Forelimb muscle (tissue), 1 donor: ENCODE results near the gene CRYGA. TPM values are rescaled to one million over a fixed set of nuclear protein-coding genes. Genes with fewer than 3 reads are reported as not detected.

Experiments
- DNase-seq: peaks from one replicate; pipeline ENCODE4 v3.0.0-alpha.2; 2013; ENCODE audit warnings: low read depth
- polyA plus RNA-seq: library from polyadenylated mRNA; unstranded; fragments of 120-200 nt; gene quantifications from one replicate; pipeline ENCODE4 v1.2.1, GENCODE V29; 2013; ENCODE audit not compliant: insufficient read length

The CRYGA gene
- polyA plus RNA-seq, result not detected

- no peak for DNase-seq
These were observed at the start of gene CRYGA for GRCh38 chr2:208163489-208163888. CRYGA (minus strand) TSS chr2:208163589; CDS start chr2:208163556, 33 bp downstream.

DNA sequence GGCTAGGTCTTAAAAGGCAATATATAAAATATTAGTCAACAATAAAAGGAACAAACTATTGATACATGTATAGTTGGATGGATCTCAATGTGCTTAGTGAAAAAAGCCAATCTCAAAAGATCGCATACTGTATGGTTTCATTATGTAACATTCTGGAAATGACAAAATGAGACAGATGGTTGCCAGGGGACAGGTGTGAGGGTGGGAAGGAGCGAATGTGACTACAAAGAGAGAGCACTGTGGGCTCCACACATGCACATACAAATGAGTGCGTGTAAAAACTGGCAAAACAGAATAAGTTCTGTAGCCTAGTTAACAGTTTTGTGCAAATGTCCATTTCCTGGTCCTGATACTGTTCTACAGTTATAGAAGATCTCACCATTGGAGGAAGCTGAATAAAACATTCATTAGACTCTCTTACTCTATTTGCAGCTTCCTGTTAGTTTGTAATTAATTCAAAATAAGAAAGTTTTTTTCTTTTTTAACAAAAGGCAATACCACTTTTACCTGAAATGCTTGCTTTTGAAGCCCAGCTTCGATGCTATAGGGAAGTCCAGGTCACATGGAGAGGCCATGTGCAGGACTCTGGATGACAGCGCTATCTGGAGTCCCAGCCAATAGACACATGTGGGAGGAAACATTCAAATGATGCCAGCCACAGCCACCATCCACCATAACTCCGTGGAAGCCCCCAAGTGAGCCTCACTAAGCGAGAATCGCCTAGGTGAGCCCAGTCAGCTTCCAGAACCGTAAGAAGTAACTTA lies 47.5 kb upstream of the CRYGA start:
- DNase-seq, result no peak

- no peak for DNase-seq
These were observed 45.1 kb upstream of the CRYGA start for GRCh38 chr2:208208335-208209085.

DNA sequence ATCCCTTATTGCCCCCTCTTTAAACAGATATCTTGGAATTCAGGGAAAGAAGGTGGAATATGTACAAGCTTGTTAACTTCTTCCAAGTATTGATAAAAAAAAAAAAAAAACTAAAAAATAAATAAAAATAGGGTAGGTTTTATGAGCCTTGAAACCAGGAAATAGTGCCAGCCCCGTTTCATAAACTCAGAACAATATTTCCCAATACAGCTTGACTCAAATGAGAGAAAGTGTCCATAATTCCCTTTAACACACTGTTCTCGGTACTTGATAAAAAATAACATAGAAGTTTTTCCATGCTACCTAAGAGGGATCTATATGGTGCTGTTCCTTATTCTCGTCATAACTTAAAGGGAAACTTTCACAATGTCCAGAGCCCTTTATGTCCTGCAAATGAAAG lies 44.4 kb upstream of the CRYGA start:
- no peak for DNase-seq

DNA sequence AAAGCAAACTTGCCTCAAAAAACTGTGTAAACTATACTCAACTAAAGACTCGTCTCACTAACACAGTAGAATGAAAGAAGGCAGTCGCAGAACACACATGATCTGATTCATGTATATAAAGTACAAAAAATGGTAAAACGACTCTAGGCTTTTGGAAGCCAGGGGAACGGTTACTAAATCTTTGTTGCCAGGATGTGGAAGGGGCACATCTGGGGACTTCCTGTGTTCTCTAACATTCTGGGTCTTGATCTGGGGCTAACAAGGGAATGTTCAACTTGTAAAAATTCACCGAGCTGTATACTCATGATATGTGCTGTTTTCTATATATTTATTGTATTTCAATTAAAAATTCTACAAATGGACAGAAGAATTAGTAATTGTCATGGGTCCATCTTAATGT lies 40.8 kb upstream of the CRYGA start:
- DNase-seq, result no peak

DNA sequence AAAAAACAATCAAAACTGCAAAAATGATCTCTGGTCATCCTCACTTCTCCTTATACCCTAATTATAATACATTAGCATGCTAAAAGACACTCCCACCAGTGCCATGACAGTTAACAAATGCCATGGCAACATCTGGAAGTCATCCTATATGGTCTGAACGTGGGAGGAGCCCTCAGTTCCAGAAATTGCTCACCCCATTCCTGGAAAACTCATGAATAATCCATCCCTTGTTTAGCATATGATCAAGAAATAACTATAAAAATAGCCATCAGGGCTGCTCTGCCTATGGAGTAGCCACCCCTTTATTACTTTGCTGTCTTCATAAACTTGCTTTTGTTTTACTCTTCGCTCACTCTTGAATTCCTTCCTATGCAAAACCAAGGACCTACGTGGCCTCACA lies 32.1 kb upstream of the CRYGA start:
- DNase-seq, result no peak

DNA sequence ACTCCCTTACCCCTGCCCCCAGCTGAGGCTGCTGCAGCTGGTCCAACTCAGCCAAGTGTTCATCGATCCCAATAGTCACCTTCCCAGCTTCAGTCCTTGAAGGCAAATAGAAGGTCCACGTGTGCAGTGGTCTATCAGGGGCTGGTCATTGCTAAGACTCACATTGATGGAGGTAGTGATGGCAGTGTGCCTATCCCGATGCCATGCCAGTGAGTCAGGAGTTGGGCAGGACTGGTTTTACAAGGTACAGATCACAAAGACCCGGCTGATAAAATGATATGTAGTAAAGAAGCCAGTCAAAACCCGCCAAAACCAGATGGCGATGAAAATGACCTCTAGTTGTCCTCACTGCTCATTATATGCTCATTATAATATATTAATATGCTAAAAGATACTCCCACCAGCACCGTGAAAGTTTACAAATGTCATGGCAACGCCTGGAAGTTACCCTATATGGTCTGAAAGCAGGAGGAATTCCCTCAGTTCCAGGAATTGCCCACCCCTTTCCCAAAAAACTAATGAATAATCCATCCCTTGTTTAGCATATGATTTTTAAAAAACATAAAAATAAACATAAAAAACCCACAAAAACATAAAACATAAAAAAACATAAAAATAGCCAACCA lies 29.3 kb upstream of the CRYGA start:
- no peak for DNase-seq

DNA sequence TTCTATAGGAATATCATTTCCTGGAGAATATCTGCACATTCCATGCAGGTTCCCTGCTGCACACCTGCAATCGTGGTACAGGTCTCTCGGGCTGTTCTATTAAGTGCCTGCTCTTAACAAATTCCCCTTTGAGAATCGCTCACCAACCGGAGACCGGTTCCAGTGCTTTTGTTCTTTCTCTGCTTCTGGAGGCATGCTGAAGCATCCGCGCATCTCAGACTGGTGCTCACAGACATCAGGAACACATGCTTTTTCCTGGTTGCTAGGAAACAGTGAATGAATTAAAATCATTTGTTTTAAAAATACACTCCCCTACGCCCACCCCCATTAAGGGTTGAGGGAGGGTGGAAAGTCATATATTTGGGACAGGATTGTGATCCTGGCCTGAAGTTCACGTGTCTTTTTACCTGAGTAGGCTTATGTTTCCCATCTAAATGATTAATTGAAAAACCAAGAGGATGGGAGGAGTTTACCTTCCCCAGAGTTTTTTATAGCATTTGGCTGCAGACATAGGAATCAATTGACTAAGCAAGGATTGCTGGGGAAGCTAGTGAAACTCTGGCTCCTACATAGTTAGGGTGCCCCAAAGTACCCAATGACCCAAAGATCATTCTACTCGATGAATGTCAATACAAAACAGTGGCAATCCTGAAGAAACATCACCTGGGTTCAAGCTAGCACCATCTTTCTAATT lies 26.6 kb upstream of the CRYGA start, which contains the start of gene C2orf80:
Gene C2orf80, minus strand, starts transcription at position 221 of the 694 bp plus-strand sequence. CDS start 3,044 bp downstream, outside the sequence.
- DNase-seq, result no peak

GRCh38 chr2:208189069-208189809 lies 25.9 kb upstream of the CRYGA start:
- DNase-seq, result no peak

- no peak for DNase-seq
These were observed 23.5 kb upstream of the CRYGA start for GRCh38 chr2:208186893-208187292.

DNA sequence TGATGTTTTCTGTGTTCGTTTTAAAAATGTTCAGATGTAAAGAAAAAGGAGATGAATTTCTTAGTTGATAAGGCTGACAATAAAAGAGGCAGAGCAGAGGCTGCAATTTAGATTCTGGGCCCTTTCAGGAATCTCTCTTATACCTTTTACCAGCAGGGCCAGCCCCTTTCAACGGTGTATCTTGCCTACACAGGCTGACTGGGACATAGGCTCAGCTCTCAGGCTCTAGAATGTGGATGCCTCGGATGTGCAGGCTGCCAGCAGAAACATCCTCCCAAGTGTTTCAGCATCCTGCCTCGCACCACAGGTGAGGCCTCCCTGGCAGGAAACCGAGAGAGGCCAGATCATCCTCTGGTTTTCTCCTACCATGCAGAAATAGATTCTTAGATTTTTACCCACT lies 23.1 kb upstream of the CRYGA start:
- no peak for DNase-seq

DNA sequence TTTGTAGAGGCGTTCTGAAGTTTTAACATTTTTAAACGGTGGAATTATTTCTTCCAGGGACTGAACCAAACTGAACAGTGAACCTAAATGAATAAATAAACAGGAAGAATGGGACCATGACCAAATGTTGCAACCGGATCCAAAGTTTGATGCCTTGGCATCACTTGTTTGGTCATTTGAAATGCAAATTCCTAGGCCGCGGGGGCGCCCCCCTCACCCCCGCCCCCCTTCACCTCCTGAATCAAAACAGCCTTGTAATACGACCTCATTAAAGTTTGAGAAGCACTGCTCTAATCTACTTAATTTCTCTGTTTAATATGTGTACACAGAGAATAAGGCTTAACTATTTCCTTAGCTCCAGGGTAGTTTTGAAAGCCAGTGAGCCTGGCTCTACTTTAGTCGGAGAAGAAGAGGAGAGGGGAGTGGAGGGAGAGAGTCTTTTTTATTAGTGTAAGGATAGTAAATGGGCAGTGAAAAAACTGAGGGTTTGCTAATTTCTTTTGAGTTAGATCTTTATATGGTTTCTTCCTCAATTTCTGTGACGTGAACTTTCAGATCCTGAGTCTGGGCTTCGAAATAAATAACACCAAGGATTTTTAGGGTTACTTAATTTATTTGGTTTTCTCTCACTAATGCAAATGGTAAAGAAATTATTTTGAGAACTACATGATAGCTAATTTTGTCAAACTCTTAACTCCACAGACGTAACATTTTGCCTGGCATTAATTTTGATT lies 20.8 kb upstream of the CRYGA start:
- DNase-seq, result no peak

- DNase-seq, result no peak
These were observed 20.1 kb upstream of the CRYGA start for GRCh38 chr2:208183526-208183925.

DNA sequence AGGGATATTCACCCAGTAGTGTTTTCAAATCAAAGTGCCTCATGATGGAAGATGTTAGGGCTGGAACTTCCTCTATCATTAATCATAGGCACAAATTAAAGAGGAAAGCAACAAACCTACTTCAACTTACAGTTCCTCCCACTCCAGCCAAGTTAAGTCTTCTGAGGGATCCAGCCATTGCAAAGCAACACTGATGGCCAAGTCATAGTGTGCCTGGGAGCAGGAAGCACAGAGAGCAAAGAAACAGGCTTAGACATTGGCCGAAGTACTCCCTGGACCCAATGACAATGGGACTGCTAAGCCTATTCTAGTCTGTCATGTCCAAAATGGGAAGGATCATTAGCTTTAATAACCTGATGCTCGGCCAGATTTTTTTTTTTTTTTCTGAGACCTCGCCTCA lies 19.4 kb upstream of the CRYGA start:
- DNase-seq, result no peak

DNA sequence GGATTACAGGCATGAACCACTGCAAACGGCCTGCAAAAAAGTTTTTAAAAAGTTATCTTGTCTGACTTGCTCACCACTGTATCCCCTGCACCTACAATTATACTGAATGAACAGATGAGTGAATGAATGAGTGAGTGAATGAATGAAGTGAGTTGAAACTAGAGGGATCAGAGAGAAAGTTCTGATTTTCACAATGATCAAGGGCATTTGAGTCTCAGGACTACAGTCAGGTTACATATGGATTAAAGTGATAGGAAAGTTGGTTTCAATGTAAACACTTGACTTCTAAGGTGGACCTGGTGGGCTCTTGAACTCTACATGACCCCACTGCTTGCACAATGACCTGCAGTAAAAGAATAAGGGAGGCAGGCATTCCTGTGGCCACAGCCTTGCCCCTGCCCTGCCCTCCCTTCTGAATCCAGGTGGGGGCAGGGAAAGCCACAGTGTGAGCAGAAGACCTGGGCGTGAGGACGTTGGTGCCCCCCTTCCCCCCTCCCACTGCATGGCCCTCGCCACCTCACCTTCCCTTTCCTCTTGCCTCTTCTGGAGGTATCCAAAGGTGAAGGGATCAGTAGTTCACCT lies 15.7 kb upstream of the CRYGA start:
- no peak for DNase-seq

DNA sequence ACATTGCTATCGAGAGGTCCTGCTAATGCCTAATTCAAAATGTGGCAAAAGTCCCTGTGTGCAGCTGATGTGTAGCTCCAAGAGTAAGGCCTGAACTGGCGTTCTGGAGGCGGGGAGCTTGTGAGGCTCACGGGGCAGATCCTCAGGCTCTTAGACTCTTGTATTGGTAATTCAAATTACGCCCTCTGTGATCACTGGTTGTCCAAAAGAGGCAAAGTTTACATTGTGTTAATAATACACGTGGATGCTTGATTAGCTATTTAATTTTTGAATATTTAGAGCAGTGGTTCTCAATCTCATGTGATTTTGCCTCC lies 12.4 kb upstream of the CRYGA start:
- DNase-seq, result no peak

DNA sequence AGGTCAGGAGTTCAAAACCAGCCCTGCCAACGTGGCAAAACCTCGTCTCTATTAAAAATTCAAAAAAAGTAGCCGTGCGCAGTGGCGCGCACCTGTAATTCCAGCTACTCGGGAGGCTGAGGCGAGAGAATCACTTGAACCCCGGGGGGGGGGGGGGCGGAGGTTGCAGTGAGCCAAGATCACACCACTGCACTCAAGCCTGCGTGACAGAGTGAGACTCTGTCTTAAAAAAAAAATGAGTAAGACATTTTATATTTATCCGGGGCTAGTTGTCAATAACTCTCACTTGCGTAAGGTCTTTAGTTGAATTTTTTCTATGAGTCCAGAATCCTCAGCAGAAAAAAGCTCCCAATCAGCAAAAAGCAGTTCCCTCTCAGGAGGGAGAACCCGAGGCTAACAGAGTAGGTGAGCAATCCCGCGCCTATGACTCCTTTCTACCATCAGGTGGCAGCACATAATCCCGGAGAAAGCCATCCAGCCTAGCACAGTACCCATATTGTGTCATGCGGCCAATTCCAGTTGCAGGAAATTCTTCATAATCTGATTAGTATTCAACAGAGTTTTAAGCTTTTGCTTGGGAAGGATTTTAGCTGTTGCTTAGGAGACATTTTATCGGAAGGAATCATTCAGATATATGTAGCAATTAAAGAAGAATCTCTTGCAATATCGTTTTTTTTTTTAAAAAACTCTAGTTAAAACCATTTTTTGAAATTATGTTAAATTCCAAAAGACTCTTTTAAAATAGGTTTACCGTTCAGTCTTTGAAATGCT lies 11.9 kb upstream of the CRYGA start:
- DNase-seq, result peak; percentile 60

DNA sequence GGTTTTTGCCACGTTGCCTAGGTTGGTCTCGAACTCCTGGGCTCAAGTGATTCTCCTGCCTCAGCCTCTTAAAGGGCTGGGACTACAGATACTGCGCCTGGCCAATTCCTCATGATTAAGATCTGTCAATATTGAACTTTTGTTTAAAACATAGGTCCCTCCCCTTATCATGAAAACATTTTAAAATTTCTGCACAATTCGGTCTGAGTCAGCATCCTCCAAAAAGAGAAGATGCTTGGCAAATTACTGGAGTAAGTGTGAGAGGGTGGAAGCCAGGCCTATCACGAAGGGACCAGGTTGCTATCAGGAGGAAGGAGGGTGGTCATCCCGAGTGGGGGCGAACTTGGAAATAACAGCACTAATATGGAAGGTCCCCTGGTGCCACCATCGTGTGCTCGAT lies 10.8 kb upstream of the CRYGA start:
- no peak for DNase-seq

DNA sequence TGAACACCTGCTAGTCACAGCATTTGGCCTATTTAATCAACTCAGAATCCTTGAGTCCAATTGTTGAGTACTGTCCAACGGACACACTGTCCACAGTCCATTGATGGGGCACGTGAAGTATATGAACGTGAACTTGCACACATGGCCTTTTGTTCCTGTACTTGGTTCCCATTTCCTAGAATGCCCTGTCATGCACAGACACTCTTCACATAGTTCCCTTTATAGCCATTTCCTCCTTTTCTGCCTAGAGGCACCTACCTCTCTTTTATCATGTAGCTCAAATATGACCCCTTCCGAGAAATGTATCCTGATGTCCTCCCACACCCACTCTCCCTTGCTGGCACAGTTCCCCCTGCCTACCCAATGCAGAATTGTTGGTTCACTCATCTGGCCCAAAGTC lies 8.7 kb upstream of the CRYGA start:
- DNase-seq, result no peak
